T-cell (primary cell): Measurements from ENCODE around the gene S100G. TPM values are rescaled to one million over a fixed set of nuclear protein-coding genes. Genes with fewer than 3 reads are reported as not detected.
"Not testable (repeated sequence)": the region's sequence is repeated elsewhere in the genome, so short reads cannot be mapped to it uniquely, and the experiment has no call there.

Experiments
- ATAC-seq, 4 experiments: fragments of 200-7000 bp in 3 of 4; fragments of 150-1000 bp in 1 of 4; cut with Tn5 transposase; replicated peaks in 1 of 4; 1 replicate in 3 of 4; 2 replicates in 1 of 4; pipeline ENCODE4 v1.10.0; 2021; ENCODE audit warnings: moderate library complexity in 3 of 4, mild to moderate bottlenecking in 2 of 4, moderate number of reproducible peaks in 1 of 4
- CTCF ChIA-PET, 2 donors: fragments of 300-600 bp; sonication (Branson Sonifier 250); formaldehyde crosslinking; loops; one replicate each; lab custom pipeline; 2022; ENCODE audit warnings: antibody characterized with exemption in 2 of 2; lab: Charles Lee
- POLR2A ChIA-PET, 2 donors: fragments of 300-600 bp; sonication (Branson Sonifier 250); formaldehyde crosslinking; loops; one replicate each; lab custom pipeline; 2022; ENCODE audit warnings: antibody characterized with exemption in 2 of 2; lab: Charles Lee
- DNase-seq, 35 experiments: peaks; one replicate each; pipeline versions ENCODE4 v3.0.0 to v3.0.0-alpha.2; 2013 to 2023
- H3K27ac ChIP-seq: one replicate; pipeline ENCODE4 v1.5.1; 2013; ENCODE audit warnings: low read length
- H3K27me3 ChIP-seq, 2 experiments: replicated peaks in 1 of 2; 1 replicate in 1 of 2; 2 replicates in 1 of 2; pipeline versions ENCODE4 v1.6.1 to v1.7.0; 2013; ENCODE audit warnings: low read length in 1 of 2, mixed read lengths in 1 of 2; ENCODE audit not compliant: control insufficient read depth in 2 of 2, insufficient read depth in 2 of 2; ENCODE audit errors: extremely low read depth in 1 of 2
- H3K36me3 ChIP-seq, 2 donors: 1 replicate in 1 of 2; 2 replicates in 1 of 2; pipeline versions ENCODE4 v1.6.1 to v1.7.0; 2013; ENCODE audit warnings: low read length in 1 of 2; ENCODE audit not compliant: control insufficient read depth in 2 of 2, insufficient read depth in 1 of 2; ENCODE audit errors: extremely low read depth in 1 of 2
- H3K4me1 ChIP-seq, 2 experiments: 1 replicate in 1 of 2; 2 replicates in 1 of 2; pipeline versions ENCODE4 v1.6.1 to v1.7.0; 2013; ENCODE audit warnings: low read length in 2 of 2, mixed read lengths in 1 of 2; ENCODE audit not compliant: insufficient read depth in 2 of 2, control insufficient read depth in 1 of 2; ENCODE audit errors: extremely low read depth in 1 of 2
- H3K4me3 ChIP-seq, 2 donors: 1 replicate in 1 of 2; 2 replicates in 1 of 2; pipeline versions ENCODE4 v1.5.1 to v1.7.0; 2013; ENCODE audit warnings: mild to moderate bottlenecking in 2 of 2, low read length in 1 of 2, moderate library complexity in 1 of 2; ENCODE audit not compliant: control insufficient read depth in 1 of 2; ENCODE audit errors: extremely low read depth in 1 of 2
- H3K9me3 ChIP-seq: 2 replicates; pipeline ENCODE4 v1.7.0; 2013
- H3K27ac Mint-ChIP-seq, 2 donors: one replicate each; pipeline ENCODE4 v1.8.0; 2020 to 2021; ENCODE audit warnings: mild to moderate bottlenecking in 2 of 2, mixed read lengths in 2 of 2
- H3K27me3 Mint-ChIP-seq, 2 donors: one replicate each; pipeline ENCODE4 v1.8.0; 2021 to 2022; ENCODE audit warnings: mixed read lengths in 2 of 2
- H3K36me3 Mint-ChIP-seq: one replicate; pipeline ENCODE4 v1.8.0; 2021; ENCODE audit warnings: mixed read lengths
- H3K4me1 Mint-ChIP-seq, 3 donors: one replicate each; pipeline ENCODE4 v1.8.0; 2020 to 2022; ENCODE audit warnings: mixed read lengths in 3 of 3, mild to moderate bottlenecking in 1 of 3
- H3K4me3 Mint-ChIP-seq, 3 donors: one replicate each; pipeline ENCODE4 v1.8.0; 2020 to 2022; ENCODE audit warnings: mild to moderate bottlenecking in 3 of 3, mixed read lengths in 3 of 3, moderate library complexity in 3 of 3
- H3K9me3 Mint-ChIP-seq, 3 donors: one replicate each; pipeline ENCODE4 v1.8.0; 2020 to 2022; ENCODE audit warnings: mixed read lengths in 3 of 3
- WGBS: methylation state at CpG from one replicate; pipeline ENCODE4 v1.1.5; 2013; ENCODE audit warnings: missing lambda C conversion rate; ENCODE audit not compliant: insufficient coverage; 5-methylcytosine and 5-hydroxymethylcytosine counted together
- total RNA-seq, 35 experiments: library from RNA in 6 of 35; stranded (reverse) in 6 of 35; fragments of 120-200 nt in 1 of 35; gene quantifications; one replicate each; pipeline versions ENCODE4 v1.2.1 to v1.2.4 and lab custom pipeline; 2013 to 2026

S100G gene
- total RNA-seq (not detected), total RNA-seq (lab: John Stamatoyannopoulos, UW) (0 reads per million in 29 experiments)
- total RNA-seq (2013): not detected

GRCh38 chrX:16649858-16650257 is at the start of gene S100G:
Gene S100G (plus strand): TSS chrX:16650158. CDS start chrX:16651007, 849 bp downstream.
- no peak for DNase-seq
- Mint-ChIP-seq H3K27ac (no peak within 1 kb of the TSS), H3K36me3 (peaks cover 9% of the 10 kb centered on the region), H3K4me1 (no peaks in the 10 kb centered on the region), H3K9me3 (no peaks in the 10 kb centered on the region), H3K27me3 (peaks cover 0 to 5% of the 10 kb centered on the region in 2 donors), H3K4me3 (no peak within 1 kb of the TSS)
- H3K27me3 ChIP-seq: no peaks in the 10 kb centered on the region
- no peak within 1 kb of the TSS for H3K27ac ChIP-seq
- H3K4me1 ChIP-seq: no peaks in the 10 kb centered on the region
- H3K4me3 ChIP-seq: no peak within 1 kb of the TSS
- ATAC-seq: no peak
- H3K9me3 ChIP-seq: no peaks in the 10 kb centered on the region
- ChIA-PET CTCF (interaction anchor here in 1 of 2 donors (0.6 kb wide), 1 partner anchor 12 kb away, joined by 3 read pairs; no protein-coding TSS in a partner anchor), POLR2A (interaction anchor here in 1 of 2 donors (0.8 kb wide), 1 partner anchor 129 kb away, joined by 4 read pairs; no protein-coding TSS in a partner anchor)
- H3K36me3 ChIP-seq: no peaks in the 10 kb centered on the region
- no CpG with 5 or more reads among the region's 4 CpGs for WGBS

- POLR2A ChIA-PET: no interaction called here
- H3K36me3 ChIP-seq: no peaks in the 10 kb centered on the region
- Mint-ChIP-seq H3K27ac (peak overlapping the region; percentile 48 to 71), H3K36me3 (peaks cover 2% of the 10 kb centered on the region), H3K9me3 (no peaks in the 10 kb centered on the region), H3K4me3 (no peak overlapping the region), H3K4me1 (peaks cover 29 to 36% (median 29%) of the 10 kb centered on the region in 3 donors), H3K27me3 (no peaks in the 10 kb centered on the region)
- H3K4me3 ChIP-seq: no peak overlapping the region
- ATAC-seq (no peak), DNase-seq (no peak)
- no peaks in the 10 kb centered on the region for H3K9me3 ChIP-seq
- H3K27ac ChIP-seq: no peak overlapping the region
- CTCF ChIA-PET: interaction anchor here in 1 of 2 donors (0.7 kb wide), 1 partner anchor 142 kb away, joined by 8 read pairs; no protein-coding TSS in a partner anchor
- peaks cover 6 to 10% of the 10 kb centered on the region in 2 experiments for H3K4me1 ChIP-seq
- WGBS: no CpG with 5 or more reads among the region's 4 CpGs
- no peaks in the 10 kb centered on the region for H3K27me3 ChIP-seq
Observed at GRCh38 chrX:16601885-16602284, 48.1 kb upstream of the S100G start.

- no CpG with 5 or more reads among the region's 6 CpGs for WGBS
- ATAC-seq, DNase-seq, H3K27me3 ChIP-seq, H3K4me3 ChIP-seq, H3K27me3 Mint-ChIP-seq, POLR2A ChIA-PET, CTCF ChIA-PET, H3K36me3 ChIP-seq, H3K36me3 Mint-ChIP-seq, H3K9me3 Mint-ChIP-seq, H3K9me3 ChIP-seq: not testable (repeated sequence)
- H3K4me1 Mint-ChIP-seq: peaks cover 35 to 45% (median 38%) of the 10 kb centered on the region in 3 donors
- H3K27ac ChIP-seq: peak overlapping the region; percentile 64
- peaks cover 10 to 19% of the 10 kb centered on the region in 2 experiments for H3K4me1 ChIP-seq
- H3K27ac Mint-ChIP-seq: peak overlapping the region; percentile 95 to 97
- H3K4me3 Mint-ChIP-seq: peak overlapping the region in 1 of 3 donors; percentile 55
Observed at GRCh38 chrX:16603235-16603634, 46.7 kb upstream of the S100G start.

GRCh38 chrX:16603822-16604221 is 46.1 kb upstream of the S100G start:
- ATAC-seq (peak; percentile 58 to 89 (median 86)), DNase-seq (peak in 1 of 35 experiments; percentile 19)
- no CpG with 5 or more reads among the region's 4 CpGs for WGBS
- peak overlapping the region; percentile 95 to 97 for H3K27ac Mint-ChIP-seq
- no peak overlapping the region for H3K4me3 ChIP-seq
- CTCF ChIA-PET: interaction anchor here in 1 of 2 donors (0.6 kb wide), 1 partner anchor 1247 kb away, joined by 5 read pairs; no protein-coding TSS in a partner anchor
- H3K36me3 Mint-ChIP-seq: no peaks in the 10 kb centered on the region
- H3K27me3 Mint-ChIP-seq: peaks cover 0 to 4% of the 10 kb centered on the region in 2 donors
- peak overlapping the region; percentile 64 for H3K27ac ChIP-seq
- H3K9me3 ChIP-seq: no peaks in the 10 kb centered on the region
- H3K4me1 Mint-ChIP-seq: peaks cover 35 to 45% (median 38%) of the 10 kb centered on the region in 3 donors
- H3K27me3 ChIP-seq: no peaks in the 10 kb centered on the region
- no peaks in the 10 kb centered on the region for H3K9me3 Mint-ChIP-seq
- peaks cover 10 to 19% of the 10 kb centered on the region in 2 experiments for H3K4me1 ChIP-seq
- peak overlapping the region; percentile 55 to 70 (median 61) for H3K4me3 Mint-ChIP-seq
- POLR2A ChIA-PET: no interaction called here
- H3K36me3 ChIP-seq: no peaks in the 10 kb centered on the region

DNA sequence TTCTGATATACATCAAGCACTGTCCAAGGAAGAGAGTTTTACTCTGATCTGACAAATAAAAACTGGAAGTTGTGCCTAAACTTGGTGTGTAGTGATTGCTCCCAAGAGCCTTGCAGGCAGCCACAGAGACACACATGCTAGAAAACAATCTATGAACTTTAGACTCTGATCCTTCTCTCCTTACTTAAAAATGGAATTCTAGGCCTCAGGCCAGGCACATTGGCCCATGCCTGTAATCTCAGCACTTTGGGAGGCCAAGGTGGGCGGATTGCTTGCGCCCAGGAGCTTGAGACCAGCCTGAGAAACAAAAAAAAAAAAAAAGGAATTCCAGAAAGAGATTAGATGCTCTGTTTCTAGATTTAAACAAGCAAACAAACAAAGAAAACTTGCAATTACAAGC is 45.6 kb upstream of the S100G start:
- H3K27ac ChIP-seq: peak overlapping the region; percentile 64
- H3K4me1 ChIP-seq: peaks cover 10 to 19% of the 10 kb centered on the region in 2 experiments
- no peak for DNase-seq

GRCh38 chrX:16606142-16606720 is 43.7 kb upstream of the S100G start:
- Histone ChIP-seq H3K4me3 (no peak overlapping the region), H3K27me3 (no peaks in the 10 kb centered on the region), H3K4me1 (peaks cover 10 to 19% of the 10 kb centered on the region in 2 experiments), H3K36me3 (no peaks in the 10 kb centered on the region), H3K9me3 (no peaks in the 10 kb centered on the region), H3K27ac (no peak overlapping the region)
- POLR2A ChIA-PET: no interaction called here
- ATAC-seq (no peak), DNase-seq (no peak)
- peaks cover 34 to 44% (median 38%) of the 10 kb centered on the region in 3 donors for H3K4me1 Mint-ChIP-seq
- peaks cover 0 to 2% (median 0%) of the 10 kb centered on the region in 3 donors for H3K9me3 Mint-ChIP-seq
- peak overlapping the region; percentile 80 to 91 for H3K27ac Mint-ChIP-seq
- H3K36me3 Mint-ChIP-seq: no peaks in the 10 kb centered on the region
- CTCF ChIA-PET: no interaction called here
- H3K4me3 Mint-ChIP-seq: no peak overlapping the region
- WGBS: no CpG with 5 or more reads among the region's 4 CpGs
- peaks cover 0 to 4% of the 10 kb centered on the region in 2 donors for H3K27me3 Mint-ChIP-seq

More for the DNA sequence above, 45.6 kb upstream of the S100G start:
- POLR2A ChIA-PET: no interaction called here
- peak in 3 of 4 experiments; percentile 18 to 35 (median 19) for ATAC-seq
- CTCF ChIA-PET: interaction anchor here in 1 of 2 donors (0.6 kb wide), 1 partner anchor 1248 kb away, joined by 5 read pairs; no protein-coding TSS in a partner anchor
- Mint-ChIP-seq H3K27ac (peak overlapping the region; percentile 95 to 97), H3K4me1 (peaks cover 35 to 45% (median 38%) of the 10 kb centered on the region in 3 donors), H3K27me3 (peaks cover 0 to 4% of the 10 kb centered on the region in 2 donors), H3K36me3 (no peaks in the 10 kb centered on the region), H3K4me3 (peak overlapping the region; percentile 55 to 70 (median 61)), H3K9me3 (no peaks in the 10 kb centered on the region)
- no peak overlapping the region for H3K4me3 ChIP-seq
- WGBS: no CpG with 5 or more reads among the region's 2 CpGs
- H3K36me3 ChIP-seq: no peaks in the 10 kb centered on the region
- H3K27me3 ChIP-seq: no peaks in the 10 kb centered on the region
- no peaks in the 10 kb centered on the region for H3K9me3 ChIP-seq
